ENCODE results near the gene BPI.

- TF ChIP-seq CTCF (IDR thresholded peaks at IDR 0.05) = no peak
- TF ChIP-seq POLR2A (IDR thresholded peaks at IDR 0.05) = no peak
These were observed 69.9 kb downstream of the BPI start for GRCh38 chr20:38373898-38374297.
